ENCODE results near the gene CRACR2A. TPM values are rescaled to one million over a fixed set of nuclear protein-coding genes. Genes with fewer than 3 reads are reported as not detected.

The CRACR2A gene
- total and polyA plus RNA-seq, 4 donors: 1.4 to 10.2 (median 5.5) TPM

GRCh38 chr12:3771853-3772252 lies 18.9 kb upstream of the CRACR2A start:
- Histone ChIP-seq H3K27me3 (ENCODE audit: control insufficient read depth in 3 of 3, insufficient read depth in 3 of 3, low read length in 2 of 3) (peaks cover 0 to 4% (median 3%) of the 10 kb centered on the region in 3 donors), H3K9ac (ENCODE audit: insufficient read depth in 1 of 2, low read length in 2 of 2) (no peak overlapping the region), H3K27ac (ENCODE audit: low read depth in 1 of 2, low read length in 1 of 2) (no peak overlapping the region), H3K4me3 (no peak overlapping the region), H3K9me3 (ENCODE audit: control insufficient read depth in 4 of 4, insufficient read depth in 3 of 4, low read length in 3 of 4) (no peaks in the 10 kb centered on the region), H3K4me1 (ENCODE audit: control insufficient read depth in 5 of 5, insufficient read depth in 5 of 5, low read length in 5 of 5) (peaks cover 0 to 4% (median 0%) of the 10 kb centered on the region in 5 donors), H3K36me3 (ENCODE audit: control insufficient read depth in 4 of 4, insufficient read depth in 4 of 4, low read length in 4 of 4) (no peaks in the 10 kb centered on the region)
- no peak for ATAC-seq (ENCODE audit: insufficient read depth, low FRiP score)
- WGBS, 2 donors: 81 to 88% methylated on average over 1 of the region's 1 CpG
- no peak for DNase-seq
- TF ChIP-seq CTCF (IDR thresholded peaks at IDR 0.05; ENCODE audit: control extremely low read depth, extremely low read depth): no peak

GRCh38 chr12:3770891-3771290 lies 18.0 kb upstream of the CRACR2A start:
- Histone ChIP-seq H3K9ac (ENCODE audit: insufficient read depth in 1 of 2, low read length in 2 of 2) (no peak overlapping the region), H3K9me3 (ENCODE audit: control insufficient read depth in 4 of 4, insufficient read depth in 3 of 4, low read length in 3 of 4) (no peaks in the 10 kb centered on the region), H3K36me3 (ENCODE audit: control insufficient read depth in 4 of 4, insufficient read depth in 4 of 4, low read length in 4 of 4) (no peaks in the 10 kb centered on the region), H3K4me3 (no peak overlapping the region), H3K4me1 (ENCODE audit: control insufficient read depth in 5 of 5, insufficient read depth in 5 of 5, low read length in 5 of 5) (peaks cover 0 to 4% (median 0%) of the 10 kb centered on the region in 5 donors), H3K27ac (ENCODE audit: low read depth in 1 of 2, low read length in 1 of 2) (no peak overlapping the region), H3K27me3 (ENCODE audit: control insufficient read depth in 3 of 3, insufficient read depth in 3 of 3, low read length in 2 of 3) (peaks cover 0 to under 1% (median 0%) of the 10 kb centered on the region in 3 donors)
- ATAC-seq (ENCODE audit: insufficient read depth, low FRiP score) (no peak), DNase-seq (no peak)
- TF ChIP-seq CTCF (IDR thresholded peaks at IDR 0.05; ENCODE audit: control extremely low read depth, extremely low read depth): no peak
- 97 to 100% methylated on average over 1 of the region's 1 CpG for WGBS, 2 donors

GRCh38 chr12:3768911-3769447 lies 16.1 kb upstream of the CRACR2A start:
- H3K36me3 ChIP-seq (ENCODE audit: control insufficient read depth in 4 of 4, insufficient read depth in 4 of 4, low read length in 4 of 4): no peaks in the 10 kb centered on the region
- DNase-seq (no peak), ATAC-seq (ENCODE audit: insufficient read depth, low FRiP score) (no peak)
- WGBS, 2 donors: 86 to 87% methylated on average over 3 of the region's 3 CpGs
- H3K9me3 ChIP-seq (ENCODE audit: control insufficient read depth in 4 of 4, insufficient read depth in 3 of 4, low read length in 3 of 4): no peaks in the 10 kb centered on the region
- TF ChIP-seq CTCF (IDR thresholded peaks at IDR 0.05; ENCODE audit: control extremely low read depth, extremely low read depth): no peak
- H3K4me3 ChIP-seq: no peak overlapping the region
- no peak overlapping the region for H3K27ac ChIP-seq (ENCODE audit: low read depth in 1 of 2, low read length in 1 of 2)
- no peaks in the 10 kb centered on the region for H3K27me3 ChIP-seq (ENCODE audit: control insufficient read depth in 3 of 3, insufficient read depth in 3 of 3, low read length in 2 of 3)
- H3K9ac ChIP-seq (ENCODE audit: insufficient read depth in 1 of 2, low read length in 2 of 2): no peak overlapping the region
- H3K4me1 ChIP-seq (ENCODE audit: control insufficient read depth in 5 of 5, insufficient read depth in 5 of 5, low read length in 5 of 5): peaks cover 0 to 4% (median 0%) of the 10 kb centered on the region in 5 donors
